ENCODE results near the gene PCYT1A. TPM values are rescaled to one million over a fixed set of nuclear protein-coding genes. Genes with fewer than 3 reads are reported as not detected.
"Not testable (repeated sequence)": the region's sequence is repeated elsewhere in the genome, so short reads cannot be mapped to it uniquely, and the experiment has no call there.

Gene PCYT1A
- total and polyA plus RNA-seq, 12 donors: 20.8 to 111 (median 73.9) TPM

- Histone ChIP-seq H3K27ac (peak overlapping the region in 2 of 5 donors; percentile 26 to 34), H3K4me3 (no peak overlapping the region), H3K9me3 (replicated peaks in 1 of 3) (no peaks in the 10 kb centered on the region), H3K4me1 (replicated peaks in 1 of 2) (peaks cover 0 to 13% of the 10 kb centered on the region in 2 donors), H3K27me3 (no peaks in the 10 kb centered on the region), H3K36me3 (replicated peaks in 1 of 2) (no peaks in the 10 kb centered on the region)
- WGBS, 4 donors: 73 to 87% (median 79%) methylated on average over 8 to 11 of the region's 11 CpGs
- DNase-seq: no peak
- intact Hi-C loops (cut with DNase I): no loop called here
- no peak for TF ChIP-seq POLR2A (IDR thresholded peaks at IDR 0.05)
- no peak for TF ChIP-seq CTCF (IDR thresholded peaks at IDR 0.05)
These were observed 95.4 kb downstream of the PCYT1A start for GRCh38 chr3:196192036-196192523.

- Histone ChIP-seq H3K27ac (no peak overlapping the region), H3K4me3 (no peak overlapping the region), H3K4me1 (replicated peaks in 1 of 2) (peaks cover 0 to 13% of the 10 kb centered on the region in 2 donors), H3K36me3 (replicated peaks in 1 of 2) (no peaks in the 10 kb centered on the region), H3K9me3 (replicated peaks in 1 of 3) (no peaks in the 10 kb centered on the region), H3K27me3 (no peaks in the 10 kb centered on the region)
- no peak for DNase-seq
- intact Hi-C loops (cut with DNase I): no loop called here
- WGBS, 4 donors: 84 to 93% (median 90%) methylated on average over 7 to 16 of the region's 16 CpGs
- TF ChIP-seq POLR2A (IDR thresholded peaks at IDR 0.05) (no peak), CTCF (IDR thresholded peaks at IDR 0.05) (no peak)
These were observed 97.8 kb downstream of the PCYT1A start for GRCh38 chr3:196189566-196190347.

GRCh38 chr3:196186651-196187573 lies 100.6 kb downstream of the PCYT1A start:
- no peak for TF ChIP-seq CTCF (IDR thresholded peaks at IDR 0.05)
- no peak for TF ChIP-seq POLR2A (IDR thresholded peaks at IDR 0.05)
- intact Hi-C loops (cut with DNase I): no loop called here
- peak in 1 of 7 donors; percentile 69 for DNase-seq
- WGBS, 4 donors: 52 to 69% (median 53%) methylated on average over 30 to 31 of the region's 31 CpGs
- Histone ChIP-seq H3K4me1 (replicated peaks in 1 of 2) (no peaks in the 10 kb centered on the region), H3K9me3 (replicated peaks in 1 of 3) (no peaks in the 10 kb centered on the region), H3K27ac (peak overlapping the region in 1 of 5 donors; percentile 62), H3K27me3 (no peaks in the 10 kb centered on the region), H3K4me3 (no peak overlapping the region), H3K36me3 (replicated peaks in 1 of 2) (no peaks in the 10 kb centered on the region)

GRCh38 chr3:196184881-196185280 lies 102.6 kb downstream of the PCYT1A start:
- no peak for TF ChIP-seq POLR2A (IDR thresholded peaks at IDR 0.05)
- no peak for TF ChIP-seq CTCF (IDR thresholded peaks at IDR 0.05)
- intact Hi-C loops (cut with DNase I): no loop called here
- no peak for DNase-seq
- Histone ChIP-seq H3K9me3 (replicated peaks in 1 of 3) (no peaks in the 10 kb centered on the region), H3K4me1 (replicated peaks in 1 of 2) (no peaks in the 10 kb centered on the region), H3K36me3 (replicated peaks in 1 of 2) (no peaks in the 10 kb centered on the region), H3K27ac (no peak overlapping the region), H3K27me3 (no peaks in the 10 kb centered on the region), H3K4me3 (no peak overlapping the region)
- WGBS, 4 donors: 88 to 96% (median 92%) methylated on average over 14 to 15 of the region's 15 CpGs

GRCh38 chr3:196184169-196184432 lies 103.4 kb downstream of the PCYT1A start:
- H3K9me3 ChIP-seq (replicated peaks in 1 of 3); H3K27ac ChIP-seq; DNase-seq; intact Hi-C loops (cut with DNase I); H3K27me3 ChIP-seq; H3K4me1 ChIP-seq (replicated peaks in 1 of 2); H3K4me3 ChIP-seq; H3K36me3 ChIP-seq (replicated peaks in 1 of 2): not testable (repeated sequence)
- 85 to 94% (median 89%) methylated on average over 4 of the region's 4 CpGs for WGBS, 4 donors
